ENCODE data around the gene TMEM135. TPM values are rescaled to one million over a fixed set of nuclear protein-coding genes. Genes with fewer than 3 reads are reported as not detected.

The TMEM135 gene
- total RNA-seq, 2 experiments from 2014 or later, result 14.1 to 15.6 TPM

- no peak overlapping the region for H3K4me3 ChIP-seq (ENCODE audit: low read length)
Measured at GRCh38 chr11:87235366-87235765, 197.6 kb downstream of the TMEM135 start.

DNA sequence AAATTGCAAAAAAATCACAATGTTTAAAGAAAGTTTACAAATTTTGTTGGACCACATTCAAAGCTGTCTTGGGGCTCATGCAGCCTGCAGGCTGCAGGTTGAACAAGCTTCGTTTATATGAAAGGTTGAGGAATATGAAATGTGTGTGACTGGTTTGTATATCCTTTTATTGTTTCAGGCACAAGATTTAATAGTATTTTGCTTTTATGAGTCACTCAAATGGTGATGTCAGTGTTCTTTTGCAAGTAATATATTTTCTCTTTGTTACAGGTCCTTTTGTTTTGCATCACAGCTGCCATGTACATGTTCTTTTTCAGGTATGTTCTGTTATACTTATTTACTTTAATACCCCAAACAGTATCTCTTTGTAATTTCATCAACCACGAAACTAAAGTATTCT lies 198.6 kb downstream of the TMEM135 start:
- Mint-ChIP-seq H3K4me1 (ENCODE audit: low read depth) (no peaks in the 10 kb centered on the region), H3K27me3 (no peaks in the 10 kb centered on the region), H3K4me3 (no peak overlapping the region), H3K9me3 (peaks cover 3% of the 10 kb centered on the region), H3K27ac (no peak overlapping the region), H3K36me3 (ENCODE audit: low read depth) (peaks cover 34% of the 10 kb centered on the region)
- ChIA-PET POLR2A (interaction anchor here (0.6 kb wide), 1 partner anchor 196 kb away, joined by 4 read pairs; no protein-coding TSS in a partner anchor), CTCF (no interaction called here)
- intact Hi-C loops (cut with DNase I, micrococcal nuclease), result no loop called here
- no peak overlapping the region for H3K27ac ChIP-seq (ENCODE audit: low read depth in 1 of 2, low read length in 2 of 2)
- H3K9me3 ChIP-seq (ENCODE audit: control insufficient read depth in 1 of 2, insufficient read depth in 1 of 2, low read length in 2 of 2), result peaks cover 5 to 12% of the 10 kb centered on the region in 2 experiments
- DNase-seq (no peak), ATAC-seq (ENCODE audit: poor library complexity) (no peak)
- TF ChIP-seq, protein P1, sequence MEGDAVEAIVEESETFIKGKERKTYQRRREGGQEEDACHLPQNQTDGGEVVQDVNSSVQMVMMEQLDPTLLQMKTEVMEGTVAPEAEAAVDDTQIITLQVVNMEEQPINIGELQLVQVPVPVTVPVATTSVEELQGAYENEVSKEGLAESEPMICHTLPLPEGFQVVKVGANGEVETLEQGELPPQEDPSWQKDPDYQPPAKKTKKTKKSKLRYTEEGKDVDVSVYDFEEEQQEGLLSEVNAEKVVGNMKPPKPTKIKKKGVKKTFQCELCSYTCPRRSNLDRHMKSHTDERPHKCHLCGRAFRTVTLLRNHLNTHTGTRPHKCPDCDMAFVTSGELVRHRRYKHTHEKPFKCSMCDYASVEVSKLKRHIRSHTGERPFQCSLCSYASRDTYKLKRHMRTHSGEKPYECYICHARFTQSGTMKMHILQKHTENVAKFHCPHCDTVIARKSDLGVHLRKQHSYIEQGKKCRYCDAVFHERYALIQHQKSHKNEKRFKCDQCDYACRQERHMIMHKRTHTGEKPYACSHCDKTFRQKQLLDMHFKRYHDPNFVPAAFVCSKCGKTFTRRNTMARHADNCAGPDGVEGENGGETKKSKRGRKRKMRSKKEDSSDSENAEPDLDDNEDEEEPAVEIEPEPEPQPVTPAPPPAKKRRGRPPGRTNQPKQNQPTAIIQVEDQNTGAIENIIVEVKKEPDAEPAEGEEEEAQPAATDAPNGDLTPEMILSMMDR (IDR thresholded peaks at IDR 0.05), result no peak
- no peak overlapping the region for H3K4me3 ChIP-seq (ENCODE audit: low read length)
- no peaks in the 10 kb centered on the region for H3K27me3 ChIP-seq (ENCODE audit: control insufficient read depth in 1 of 2, insufficient read depth in 2 of 2, low read length in 2 of 2)
- H3K4me1 ChIP-seq (ENCODE audit: insufficient read depth, low read length), result no peaks in the 10 kb centered on the region
- no peaks in the 10 kb centered on the region for H3K36me3 ChIP-seq (ENCODE audit: insufficient read depth, low read length)

More at GRCh38 chr11:87235366-87235765, 197.6 kb downstream of the TMEM135 start:
- Histone ChIP-seq H3K4me1 (ENCODE audit: insufficient read depth, low read length) (no peaks in the 10 kb centered on the region), H3K27me3 (ENCODE audit: control insufficient read depth in 1 of 2, insufficient read depth in 2 of 2, low read length in 2 of 2) (no peaks in the 10 kb centered on the region), H3K9me3 (ENCODE audit: control insufficient read depth in 1 of 2, insufficient read depth in 1 of 2, low read length in 2 of 2) (peaks cover 5 to 16% of the 10 kb centered on the region in 2 experiments), H3K36me3 (ENCODE audit: insufficient read depth, low read length) (no peaks in the 10 kb centered on the region), H3K27ac (ENCODE audit: low read depth in 1 of 2, low read length in 2 of 2) (no peak overlapping the region)
- no peak for ATAC-seq (ENCODE audit: poor library complexity)
- no peak for DNase-seq
- ChIA-PET CTCF (no interaction called here), POLR2A (no interaction called here)
- intact Hi-C loops (cut with DNase I, micrococcal nuclease), result no loop called here
- TF ChIP-seq, protein P1 (IDR thresholded peaks at IDR 0.05), result no peak
- no peak overlapping the region for H3K27ac Mint-ChIP-seq
- H3K27me3 Mint-ChIP-seq, result no peaks in the 10 kb centered on the region
- no peak overlapping the region for H3K4me3 Mint-ChIP-seq
- peaks cover 40% of the 10 kb centered on the region for H3K36me3 Mint-ChIP-seq (ENCODE audit: low read depth)
- H3K4me1 Mint-ChIP-seq (ENCODE audit: low read depth), result no peaks in the 10 kb centered on the region
- peaks cover 3% of the 10 kb centered on the region for H3K9me3 Mint-ChIP-seq

GRCh38 chr11:87239001-87239400 lies 201.3 kb downstream of the TMEM135 start:
- H3K9me3 ChIP-seq (ENCODE audit: control insufficient read depth in 1 of 2, insufficient read depth in 1 of 2, low read length in 2 of 2), result no peaks in the 10 kb centered on the region
- no peaks in the 10 kb centered on the region for H3K27me3 Mint-ChIP-seq
- peaks cover 17% of the 10 kb centered on the region for H3K36me3 Mint-ChIP-seq (ENCODE audit: low read depth)
- H3K27me3 ChIP-seq (ENCODE audit: control insufficient read depth in 1 of 2, insufficient read depth in 2 of 2, low read length in 2 of 2), result no peaks in the 10 kb centered on the region
- ATAC-seq (ENCODE audit: poor library complexity) (no peak), DNase-seq (no peak)
- intact Hi-C loops (cut with DNase I, micrococcal nuclease), result no loop called here
- no peak overlapping the region for H3K4me3 Mint-ChIP-seq
- ChIA-PET CTCF (no interaction called here), POLR2A (no interaction called here)
- no peak overlapping the region for H3K27ac ChIP-seq (ENCODE audit: low read depth in 1 of 2, low read length in 2 of 2)
- H3K36me3 ChIP-seq (ENCODE audit: insufficient read depth, low read length), result no peaks in the 10 kb centered on the region
- TF ChIP-seq, protein P1 (IDR thresholded peaks at IDR 0.05), result no peak
- no peak overlapping the region for H3K4me3 ChIP-seq (ENCODE audit: low read length)
- no peaks in the 10 kb centered on the region for H3K9me3 Mint-ChIP-seq
- H3K4me1 ChIP-seq (ENCODE audit: insufficient read depth, low read length), result no peaks in the 10 kb centered on the region
- no peak overlapping the region for H3K27ac Mint-ChIP-seq
- H3K4me1 Mint-ChIP-seq (ENCODE audit: low read depth), result no peaks in the 10 kb centered on the region
